Activated T-helper 2 cell treated with anti-CD3 and anti-CD28 coated beads, Interferon-gamma antibody, Interleukin-2, Interleukin-4, amounts not matched to agents 10 μg/mL and 5 μg/mL and 100 μg/mL, durations not matched to agents 14 hours and 24 hours and 36 hours (primary cell): ENCODE measurements around the gene SLC25A10. TPM values are rescaled to one million over a fixed set of nuclear protein-coding genes. Genes with fewer than 3 reads are reported as not detected.

ENCODE experiments used
- DNase-seq: peaks from one replicate; pipeline ENCODE4 v3.0.0; 2021; ENCODE audit warnings: low spot score
- H3K27ac Mint-ChIP-seq: one replicate; pipeline ENCODE4 v1.8.0; 2021; ENCODE audit warnings: mixed read lengths
- H3K27me3 Mint-ChIP-seq: one replicate; pipeline ENCODE4 v1.8.0; 2021; ENCODE audit warnings: low read depth, mixed read lengths
- H3K36me3 Mint-ChIP-seq: one replicate; pipeline ENCODE4 v1.8.0; 2021; ENCODE audit warnings: low read depth, mixed read lengths
- H3K4me1 Mint-ChIP-seq: one replicate; pipeline ENCODE4 v1.8.0; 2021; ENCODE audit warnings: low read depth, mixed read lengths
- H3K4me3 Mint-ChIP-seq: one replicate; pipeline ENCODE4 v1.8.0; 2021; ENCODE audit warnings: low read depth, mild to moderate bottlenecking, moderate library complexity, mixed read lengths
- H3K9me3 Mint-ChIP-seq: one replicate; pipeline ENCODE4 v1.8.0; 2021; ENCODE audit warnings: mixed read lengths
- intact Hi-C: fragments of 100-400 bp; cut with micrococcal nuclease; formaldehyde crosslinking; loops from one replicate; pipeline ENCODE4 v1.15.1; 2023
- total RNA-seq: library from RNA; stranded (reverse); gene quantifications from 2 replicates; pipeline ENCODE4 v1.2.3, GENCODE V29; 2022

The SLC25A10 gene
- total RNA-seq, 1 donor from 2014 or later = 36.4 TPM

- peaks cover 11% of the 10 kb centered on the region for H3K27me3 Mint-ChIP-seq
- no peaks in the 10 kb centered on the region for H3K36me3 Mint-ChIP-seq
- no peaks in the 10 kb centered on the region for H3K9me3 Mint-ChIP-seq
- intact Hi-C loops = no loop called here
- no peak overlapping the region for H3K4me3 Mint-ChIP-seq
- H3K27ac Mint-ChIP-seq = no peak overlapping the region
- no peak for DNase-seq
- H3K4me1 Mint-ChIP-seq = no peaks in the 10 kb centered on the region
These were observed 29.7 kb downstream of the SLC25A10 start for GRCh38 chr17:81741594-81742452.

Other genes starting within 250 kb of the SLC25A10 start
- gene ACTG1, start 199.5 kb upstream of the SLC25A10 start, total RNA-seq = 4,152 and 4,174 TPM in 2 replicates
- gene FSCN2, start 183.9 kb upstream of the SLC25A10 start, total RNA-seq = 1.1 TPM in 2 replicates
- 61.6 and 64.4 TPM in 2 replicates for gene FAAP100, start 159.9 kb upstream of the SLC25A10 start, total RNA-seq
- 128 and 138 TPM in 2 replicates for gene NPLOC4, start 75.2 kb upstream of the SLC25A10 start, total RNA-seq
- 0.30 and 0.44 TPM in 2 replicates for gene TSPAN10, start 75.1 kb upstream of the SLC25A10 start, total RNA-seq
- 11.1 and 15.4 TPM in 2 replicates for gene PDE6G, start 55.7 kb upstream of the SLC25A10 start, total RNA-seq
- gene OXLD1, start 45.7 kb upstream of the SLC25A10 start, total RNA-seq = 51.3 and 52.7 TPM in 2 replicates
- gene CCDC137, start 45.5 kb upstream of the SLC25A10 start, total RNA-seq = 50.8 and 51.7 TPM in 2 replicates
- gene ARL16, start 28.5 kb upstream of the SLC25A10 start, total RNA-seq = 33.3 and 35.0 TPM in 2 replicates
- gene HGS, start 28.3 kb upstream of the SLC25A10 start, total RNA-seq = 130 and 134 TPM in 2 replicates
- gene MRPL12, start 8.9 kb upstream of the SLC25A10 start, total RNA-seq = 175 and 179 TPM in 2 replicates
- not detected in 2 replicates for gene GCGR, start 91.9 kb downstream of the SLC25A10 start, total RNA-seq
- gene MCRIP1, start 121.0 kb downstream of the SLC25A10 start, total RNA-seq = 42.5 and 42.9 TPM in 2 replicates
- gene PPP1R27, start 122.8 kb downstream of the SLC25A10 start, total RNA-seq = not detected in 2 replicates
- gene P4HB, start 148.3 kb downstream of the SLC25A10 start, total RNA-seq = 545 and 603 TPM in 2 replicates
- 713 and 715 TPM in 2 replicates for gene ARHGDIA, start 159.1 kb downstream of the SLC25A10 start, total RNA-seq
- 237 and 240 TPM in 2 replicates for gene ALYREF, start 179.3 kb downstream of the SLC25A10 start, total RNA-seq
- gene ANAPC11, start 179.4 kb downstream of the SLC25A10 start, total RNA-seq = 108 and 119 TPM in 2 replicates
- 0.28 and 0.39 TPM in 2 replicates for gene NPB, start 190.0 kb downstream of the SLC25A10 start, total RNA-seq
- 51.5 and 51.7 TPM in 2 replicates for gene PCYT2, start 199.1 kb downstream of the SLC25A10 start, total RNA-seq
- gene SIRT7, start 205.9 kb downstream of the SLC25A10 start, total RNA-seq = 50.2 and 55.7 TPM in 2 replicates
- 30.3 and 31.8 TPM in 2 replicates for gene MAFG, start 215.5 kb downstream of the SLC25A10 start, total RNA-seq
- 99.9 and 105 TPM in 2 replicates for gene PYCR1, start 225.0 kb downstream of the SLC25A10 start, total RNA-seq
- not detected in 2 replicates for gene MYADML2, start 234.9 kb downstream of the SLC25A10 start, total RNA-seq
- gene NOTUM, start 248.9 kb downstream of the SLC25A10 start, total RNA-seq = 1.2 and 2.2 TPM in 2 replicates